ENCODE data around the gene GTF3C2. TPM values are rescaled to one million over a fixed set of nuclear protein-coding genes. Genes with fewer than 3 reads are reported as not detected.
"Not testable (repeated sequence)": the region's sequence is repeated elsewhere in the genome, so short reads cannot be mapped to it uniquely, and the experiment has no call there.

GTF3C2 gene
- total RNA-seq, 1 donor from 2014 or later: 54.9 TPM

- Histone ChIP-seq H3K4me3 (ENCODE audit: low read depth, low read length) (no peak overlapping the region), H3K27me3 (ENCODE audit: control insufficient read depth, insufficient read depth, low read length) (no peaks in the 10 kb centered on the region), H3K36me3 (ENCODE audit: control insufficient read depth, insufficient read depth, low read length) (peaks cover 3% of the 10 kb centered on the region)
- no peak for DNase-seq (ENCODE audit: low read depth)
- TF ChIP-seq, protein P1, sequence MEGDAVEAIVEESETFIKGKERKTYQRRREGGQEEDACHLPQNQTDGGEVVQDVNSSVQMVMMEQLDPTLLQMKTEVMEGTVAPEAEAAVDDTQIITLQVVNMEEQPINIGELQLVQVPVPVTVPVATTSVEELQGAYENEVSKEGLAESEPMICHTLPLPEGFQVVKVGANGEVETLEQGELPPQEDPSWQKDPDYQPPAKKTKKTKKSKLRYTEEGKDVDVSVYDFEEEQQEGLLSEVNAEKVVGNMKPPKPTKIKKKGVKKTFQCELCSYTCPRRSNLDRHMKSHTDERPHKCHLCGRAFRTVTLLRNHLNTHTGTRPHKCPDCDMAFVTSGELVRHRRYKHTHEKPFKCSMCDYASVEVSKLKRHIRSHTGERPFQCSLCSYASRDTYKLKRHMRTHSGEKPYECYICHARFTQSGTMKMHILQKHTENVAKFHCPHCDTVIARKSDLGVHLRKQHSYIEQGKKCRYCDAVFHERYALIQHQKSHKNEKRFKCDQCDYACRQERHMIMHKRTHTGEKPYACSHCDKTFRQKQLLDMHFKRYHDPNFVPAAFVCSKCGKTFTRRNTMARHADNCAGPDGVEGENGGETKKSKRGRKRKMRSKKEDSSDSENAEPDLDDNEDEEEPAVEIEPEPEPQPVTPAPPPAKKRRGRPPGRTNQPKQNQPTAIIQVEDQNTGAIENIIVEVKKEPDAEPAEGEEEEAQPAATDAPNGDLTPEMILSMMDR (IDR thresholded peaks at IDR 0.05; ENCODE audit: insufficient read depth, low read length, poor library complexity, severe bottlenecking): no peak
These were observed 31.8 kb downstream of the GTF3C2 start for GRCh38 chr2:27324720-27325119.

DNA sequence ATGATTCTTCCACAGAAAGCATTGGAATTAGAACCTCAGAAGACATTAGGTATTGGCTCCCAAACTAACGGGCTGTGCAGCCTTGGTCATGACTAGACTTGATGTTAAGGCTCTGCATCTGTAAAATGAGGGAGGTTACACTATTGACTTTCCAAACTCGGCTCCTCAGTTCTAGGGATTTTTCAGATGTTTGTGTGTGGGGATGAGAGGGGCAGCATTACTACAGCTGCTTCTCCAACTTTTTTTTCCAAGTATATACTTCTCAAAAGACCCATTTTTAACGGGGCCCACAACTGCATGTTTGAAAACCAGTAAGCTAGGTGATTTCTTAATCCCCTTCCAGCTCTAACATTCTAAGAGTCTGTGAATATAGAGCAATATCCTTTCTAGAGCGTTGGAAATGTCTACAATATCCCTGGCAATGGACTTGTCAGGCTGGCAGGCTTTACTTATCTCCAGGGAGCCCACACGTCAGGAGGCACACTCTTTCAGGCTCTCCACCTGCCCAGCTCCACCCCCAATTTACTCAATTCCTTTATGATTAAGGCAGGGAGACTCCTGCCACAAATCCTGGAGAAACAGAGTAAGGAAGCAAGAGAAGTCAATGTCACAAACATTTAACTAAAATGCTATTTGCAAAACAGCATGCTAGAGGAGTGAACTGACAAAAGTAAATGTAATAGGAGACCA lies 32.8 kb downstream of the GTF3C2 start:
- DNase-seq (ENCODE audit: low read depth): no peak
- Histone ChIP-seq H3K4me3 (ENCODE audit: low read depth, low read length) (peak overlapping the region; percentile 90), H3K36me3 (ENCODE audit: control insufficient read depth, insufficient read depth, low read length) (peaks cover 1% of the 10 kb centered on the region), H3K27me3 (ENCODE audit: control insufficient read depth, insufficient read depth, low read length) (no peaks in the 10 kb centered on the region)
- TF ChIP-seq, protein P1 (IDR thresholded peaks at IDR 0.05; ENCODE audit: insufficient read depth, low read length, poor library complexity, severe bottlenecking): no peak

DNA sequence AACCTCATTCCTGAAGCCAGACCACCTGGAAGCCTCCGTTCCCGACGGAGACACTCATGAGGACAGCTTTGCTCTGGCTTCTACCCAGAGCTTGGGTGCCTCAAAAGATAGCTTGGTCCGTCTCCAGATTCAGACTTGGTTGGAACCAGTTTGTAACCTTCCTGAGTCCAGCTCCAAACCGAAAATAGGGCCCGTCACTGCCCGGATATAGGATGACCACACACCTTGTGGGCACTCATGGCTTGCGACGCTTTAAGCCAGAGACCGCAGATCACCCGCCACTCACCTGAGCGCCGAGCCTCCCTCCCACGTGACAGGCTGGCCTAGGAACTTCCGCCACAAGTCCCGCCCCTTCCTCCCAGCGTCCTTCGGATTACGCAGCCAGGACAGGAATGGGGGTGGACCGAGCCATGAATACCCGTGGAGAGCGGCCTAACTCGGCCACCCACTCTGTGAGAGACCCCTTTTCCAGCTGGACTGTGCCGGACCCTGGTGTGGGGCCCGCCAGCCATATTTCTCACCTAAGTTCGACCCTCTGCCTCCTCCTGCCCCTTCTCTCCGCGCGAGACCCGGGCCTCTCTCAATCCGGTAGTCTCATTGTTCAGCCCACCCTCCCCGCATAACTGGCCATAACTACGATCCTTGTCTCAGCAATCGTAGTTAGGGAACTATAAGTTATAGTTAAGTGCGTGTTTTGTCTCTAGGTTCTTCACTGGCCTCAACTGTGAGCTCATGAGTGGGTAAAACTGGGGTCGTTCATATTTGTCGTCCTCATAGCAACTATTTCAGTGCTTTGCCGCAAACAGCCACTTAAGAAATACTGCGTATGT lies 33.6 kb downstream of the GTF3C2 start, which contains the start of gene MPV17:
Gene MPV17, minus strand, starts transcription at position 332 of the 830 bp plus-strand sequence. CDS start 580 bp downstream, outside the sequence.
- DNase-seq (ENCODE audit: low read depth): peak; percentile 80
- Histone ChIP-seq H3K27me3 (ENCODE audit: control insufficient read depth, insufficient read depth, low read length) (no peaks in the 10 kb centered on the region), H3K36me3 (ENCODE audit: control insufficient read depth, insufficient read depth, low read length) (peaks cover 1% of the 10 kb centered on the region), H3K4me3 (ENCODE audit: low read depth, low read length) (peak within 1 kb of the TSS; percentile 90)
- TF ChIP-seq, protein P1 (IDR thresholded peaks at IDR 0.05; ENCODE audit: insufficient read depth, low read length, poor library complexity, severe bottlenecking): no peak

DNA sequence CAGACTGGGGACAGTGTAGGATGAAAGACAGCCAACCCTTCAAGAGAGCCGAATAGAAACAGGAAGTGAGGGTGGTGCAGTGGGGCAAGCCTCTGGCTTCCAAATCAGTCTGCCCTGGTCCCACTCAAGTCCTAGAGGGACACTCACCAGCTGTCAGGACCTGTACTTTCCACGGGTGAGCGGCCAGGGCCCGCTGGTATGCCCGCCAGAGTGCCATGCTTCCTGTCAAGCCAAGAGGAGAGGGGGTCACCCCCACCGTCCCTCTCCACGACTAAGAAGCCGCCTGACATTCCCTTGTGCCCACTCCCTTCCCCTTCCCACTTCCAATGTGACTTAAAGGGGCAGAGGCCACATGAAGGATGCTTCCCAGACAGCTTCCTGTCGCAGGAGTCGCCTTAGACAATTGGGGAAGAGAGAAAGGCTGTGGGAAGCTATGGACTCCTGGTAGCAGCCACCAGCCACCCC lies 34.2 kb downstream of the GTF3C2 start:
- peak overlapping the region; percentile 90 for H3K4me3 ChIP-seq (ENCODE audit: low read depth, low read length)
- TF ChIP-seq, protein P1 (IDR thresholded peaks at IDR 0.05; ENCODE audit: insufficient read depth, low read length, poor library complexity, severe bottlenecking): no peak

GRCh38 chr2:27320958-27321543 lies 35.5 kb downstream of the GTF3C2 start:
- Histone ChIP-seq H3K36me3 (ENCODE audit: control insufficient read depth, insufficient read depth, low read length) (no peaks in the 10 kb centered on the region), H3K27me3 (ENCODE audit: control insufficient read depth, insufficient read depth, low read length) (no peaks in the 10 kb centered on the region), H3K4me3 (ENCODE audit: low read depth, low read length) (no peak overlapping the region)
- TF ChIP-seq, protein P1 (IDR thresholded peaks at IDR 0.05; ENCODE audit: insufficient read depth, low read length, poor library complexity, severe bottlenecking): peak; percentile 61
- DNase-seq (ENCODE audit: low read depth): peak; percentile 97

More for the DNA sequence above, 34.2 kb downstream of the GTF3C2 start:
- H3K36me3 ChIP-seq (ENCODE audit: control insufficient read depth, insufficient read depth, low read length): peaks cover 1% of the 10 kb centered on the region
- no peak for DNase-seq (ENCODE audit: low read depth)
- no peaks in the 10 kb centered on the region for H3K27me3 ChIP-seq (ENCODE audit: control insufficient read depth, insufficient read depth, low read length)

- DNase-seq (ENCODE audit: low read depth); H3K27me3 ChIP-seq (ENCODE audit: control insufficient read depth, insufficient read depth, low read length); H3K4me3 ChIP-seq (ENCODE audit: low read depth, low read length): not testable (repeated sequence)
These were observed 36.7 kb downstream of the GTF3C2 start for GRCh38 chr2:27319839-27320238.

More at GRCh38 chr2:27319839-27320238, 36.7 kb downstream of the GTF3C2 start:
- not testable (repeated sequence) for H3K36me3 ChIP-seq (ENCODE audit: control insufficient read depth, insufficient read depth, low read length)

Data from kidney epithelial cell (primary cell).